Panc1 (cell line): Measurements from ENCODE around the gene ZNF862.

Experiments used
- POLR2AphosphoS5 ChIP-seq: IDR thresholded peaks from 2 replicates; pipeline ENCODE4 v1.6.1; 2012; ENCODE audit warnings: mild to moderate bottlenecking, low read depth, low read length, moderate library complexity
- TCF7L2 ChIP-seq: IDR thresholded peaks from 2 replicates; pipeline ENCODE4 v1.6.1; 2011; ENCODE audit warnings: mild to moderate bottlenecking, low read depth, low read length, inconsistent platforms
- TF ChIP-seq, protein P1 (sequence below): fragments of 450-650 bp; IDR thresholded peaks from 2 replicates; pipeline ENCODE4 v1.5.1; 2017; ENCODE audit warnings: mild to moderate bottlenecking
- TF ChIP-seq, protein P2 (sequence below), 2 experiments: IDR thresholded peaks; 2 replicates each; pipeline ENCODE4 v1.6.1; 2011 to 2012; ENCODE audit warnings: low read depth in 2 of 2, control low read depth in 1 of 2, low read length in 1 of 2, mild to moderate bottlenecking in 1 of 2, moderate library complexity in 1 of 2; ENCODE audit not compliant: insufficient read depth in 1 of 2

DNA sequence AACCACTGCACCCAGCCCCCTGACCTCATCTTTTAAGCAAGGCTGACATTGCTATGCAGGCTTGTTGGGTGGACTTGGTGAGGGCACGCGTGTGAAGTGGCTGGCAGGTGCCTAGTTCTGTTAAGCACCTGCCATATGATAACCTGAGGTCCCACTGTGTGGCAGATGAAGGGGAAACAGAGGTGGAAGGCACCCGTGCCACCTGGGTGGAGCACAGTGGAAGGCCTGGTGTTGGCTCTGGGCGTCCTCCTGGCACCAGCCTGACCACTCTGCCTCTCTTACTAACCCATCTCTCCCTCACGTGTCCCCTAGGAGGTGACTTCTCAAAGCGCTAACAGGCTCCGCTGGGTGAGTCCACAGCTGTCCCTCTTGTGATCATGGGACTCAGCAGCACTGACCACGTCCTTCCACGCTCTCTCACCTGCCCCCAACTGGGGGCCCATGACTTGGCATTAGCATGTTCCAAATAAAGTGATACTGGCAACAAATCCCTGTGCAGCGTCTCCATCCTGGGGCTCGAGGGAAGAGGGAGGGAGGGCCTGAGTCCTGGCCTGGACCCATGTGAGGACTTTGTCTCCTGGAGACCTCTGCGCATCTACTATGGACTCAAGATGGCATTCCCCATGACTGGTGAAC, 4.6 kb upstream of the ZNF862 start:
- TF ChIP-seq, protein P1, sequence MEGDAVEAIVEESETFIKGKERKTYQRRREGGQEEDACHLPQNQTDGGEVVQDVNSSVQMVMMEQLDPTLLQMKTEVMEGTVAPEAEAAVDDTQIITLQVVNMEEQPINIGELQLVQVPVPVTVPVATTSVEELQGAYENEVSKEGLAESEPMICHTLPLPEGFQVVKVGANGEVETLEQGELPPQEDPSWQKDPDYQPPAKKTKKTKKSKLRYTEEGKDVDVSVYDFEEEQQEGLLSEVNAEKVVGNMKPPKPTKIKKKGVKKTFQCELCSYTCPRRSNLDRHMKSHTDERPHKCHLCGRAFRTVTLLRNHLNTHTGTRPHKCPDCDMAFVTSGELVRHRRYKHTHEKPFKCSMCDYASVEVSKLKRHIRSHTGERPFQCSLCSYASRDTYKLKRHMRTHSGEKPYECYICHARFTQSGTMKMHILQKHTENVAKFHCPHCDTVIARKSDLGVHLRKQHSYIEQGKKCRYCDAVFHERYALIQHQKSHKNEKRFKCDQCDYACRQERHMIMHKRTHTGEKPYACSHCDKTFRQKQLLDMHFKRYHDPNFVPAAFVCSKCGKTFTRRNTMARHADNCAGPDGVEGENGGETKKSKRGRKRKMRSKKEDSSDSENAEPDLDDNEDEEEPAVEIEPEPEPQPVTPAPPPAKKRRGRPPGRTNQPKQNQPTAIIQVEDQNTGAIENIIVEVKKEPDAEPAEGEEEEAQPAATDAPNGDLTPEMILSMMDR: no peak
- TF ChIP-seq, protein P2, sequence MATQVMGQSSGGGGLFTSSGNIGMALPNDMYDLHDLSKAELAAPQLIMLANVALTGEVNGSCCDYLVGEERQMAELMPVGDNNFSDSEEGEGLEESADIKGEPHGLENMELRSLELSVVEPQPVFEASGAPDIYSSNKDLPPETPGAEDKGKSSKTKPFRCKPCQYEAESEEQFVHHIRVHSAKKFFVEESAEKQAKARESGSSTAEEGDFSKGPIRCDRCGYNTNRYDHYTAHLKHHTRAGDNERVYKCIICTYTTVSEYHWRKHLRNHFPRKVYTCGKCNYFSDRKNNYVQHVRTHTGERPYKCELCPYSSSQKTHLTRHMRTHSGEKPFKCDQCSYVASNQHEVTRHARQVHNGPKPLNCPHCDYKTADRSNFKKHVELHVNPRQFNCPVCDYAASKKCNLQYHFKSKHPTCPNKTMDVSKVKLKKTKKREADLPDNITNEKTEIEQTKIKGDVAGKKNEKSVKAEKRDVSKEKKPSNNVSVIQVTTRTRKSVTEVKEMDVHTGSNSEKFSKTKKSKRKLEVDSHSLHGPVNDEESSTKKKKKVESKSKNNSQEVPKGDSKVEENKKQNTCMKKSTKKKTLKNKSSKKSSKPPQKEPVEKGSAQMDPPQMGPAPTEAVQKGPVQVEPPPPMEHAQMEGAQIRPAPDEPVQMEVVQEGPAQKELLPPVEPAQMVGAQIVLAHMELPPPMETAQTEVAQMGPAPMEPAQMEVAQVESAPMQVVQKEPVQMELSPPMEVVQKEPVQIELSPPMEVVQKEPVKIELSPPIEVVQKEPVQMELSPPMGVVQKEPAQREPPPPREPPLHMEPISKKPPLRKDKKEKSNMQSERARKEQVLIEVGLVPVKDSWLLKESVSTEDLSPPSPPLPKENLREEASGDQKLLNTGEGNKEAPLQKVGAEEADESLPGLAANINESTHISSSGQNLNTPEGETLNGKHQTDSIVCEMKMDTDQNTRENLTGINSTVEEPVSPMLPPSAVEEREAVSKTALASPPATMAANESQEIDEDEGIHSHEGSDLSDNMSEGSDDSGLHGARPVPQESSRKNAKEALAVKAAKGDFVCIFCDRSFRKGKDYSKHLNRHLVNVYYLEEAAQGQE (IDR thresholded peaks at IDR 0.05; ENCODE audit: insufficient read depth in 1 of 2, low read depth in 2 of 2, low read length in 1 of 2): no peak
- TF ChIP-seq POLR2AphosphoS5: no peak
- no peak for TF ChIP-seq TCF7L2
